GM21515 (cell line): Measurements from ENCODE around the gene KCTD5.

Experiments used
- ATAC-seq: cut with Tn5 transposase; IDR thresholded peaks from one replicate; pipeline ENCODE4 v1.9.1; 2021; ENCODE audit not compliant: unreplicated experiment

The KCTD5 gene

DNA sequence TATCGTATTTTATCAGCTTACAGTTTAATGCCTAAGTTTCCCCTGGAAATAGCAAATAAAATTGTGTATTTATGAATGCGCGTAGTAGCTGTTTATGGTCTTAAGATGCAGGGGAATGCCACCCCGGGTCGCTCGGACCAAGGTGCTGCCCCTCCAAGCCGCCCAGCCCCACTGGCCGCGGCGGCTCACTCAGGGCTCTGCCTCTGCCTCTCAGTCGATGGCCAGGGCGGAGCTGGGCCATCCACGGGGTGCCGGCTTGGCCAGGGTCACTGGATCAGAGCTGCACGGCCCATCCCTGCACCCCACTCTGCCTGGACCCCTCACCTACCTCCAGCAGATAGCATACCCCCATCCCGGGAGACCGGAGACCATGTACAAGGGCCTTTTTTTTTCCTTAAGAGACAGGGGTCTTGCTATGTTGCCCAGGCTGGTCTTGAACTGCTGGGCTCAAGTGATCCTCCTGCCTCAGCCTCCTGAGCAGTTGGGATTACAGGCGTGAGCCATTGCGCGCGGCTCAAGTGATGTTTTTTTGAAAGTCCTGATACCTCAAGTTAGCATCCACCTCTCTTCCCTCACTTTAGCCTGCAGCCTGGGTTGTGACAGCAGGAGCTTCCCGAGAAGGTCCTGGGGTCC, 26.7 kb downstream of the KCTD5 start:
- no peak for ATAC-seq

DNA sequence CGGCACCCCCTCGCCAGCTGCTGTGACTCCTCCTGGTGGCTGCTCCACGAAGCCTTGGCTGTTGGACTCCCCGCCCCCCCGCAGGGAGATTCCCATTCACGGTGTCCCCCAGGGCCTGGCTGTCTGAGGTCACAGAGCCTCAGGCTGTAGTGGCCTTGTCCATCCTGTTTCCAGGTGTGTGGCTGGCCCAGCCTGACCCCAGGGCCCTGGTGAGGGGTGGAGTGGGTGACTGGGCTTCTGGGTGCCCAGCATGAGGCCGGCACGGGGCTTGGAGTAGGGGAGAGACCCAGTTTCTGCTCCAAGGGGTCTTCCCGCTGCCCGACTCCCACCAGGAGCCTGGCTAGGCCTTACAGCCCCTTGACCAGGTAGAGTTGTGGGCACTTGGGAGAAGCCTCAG, 27.3 kb downstream of the KCTD5 start:
- ATAC-seq = no peak

DNA sequence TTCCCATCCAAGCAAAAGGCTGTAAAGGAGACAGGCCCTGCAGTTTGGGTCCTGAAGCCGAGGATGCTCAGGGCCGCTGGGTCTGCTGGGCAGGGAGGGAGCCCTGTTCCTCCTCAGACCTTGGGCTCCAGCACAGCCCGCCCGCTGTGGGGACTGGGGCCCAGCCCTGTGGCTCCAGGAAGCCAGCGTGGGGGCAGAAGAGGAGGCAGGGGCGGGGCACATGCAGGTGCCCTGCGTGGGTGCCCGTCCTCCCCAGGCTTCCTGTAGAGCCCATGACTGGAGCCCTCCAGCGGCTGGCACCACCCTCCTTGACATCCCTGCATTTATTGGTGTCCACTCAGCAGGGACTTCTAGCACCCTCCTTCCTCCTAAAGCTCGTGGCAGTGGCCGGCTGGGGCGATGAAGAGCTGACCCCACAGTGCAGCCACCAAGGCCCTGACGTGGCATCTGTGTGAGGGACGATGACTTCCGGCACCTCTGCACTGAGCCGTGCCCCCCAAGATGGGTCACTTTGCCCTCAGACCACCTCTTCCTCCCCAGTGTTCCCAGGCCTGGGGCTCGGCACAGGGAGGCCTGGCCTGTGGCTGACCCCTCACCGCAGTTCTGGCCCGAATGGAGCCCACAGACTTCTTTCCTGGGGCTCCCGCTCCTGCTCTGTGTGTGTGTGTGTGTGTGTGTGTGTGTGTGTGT, 27.8 kb downstream of the KCTD5 start:
- ATAC-seq = no peak

DNA sequence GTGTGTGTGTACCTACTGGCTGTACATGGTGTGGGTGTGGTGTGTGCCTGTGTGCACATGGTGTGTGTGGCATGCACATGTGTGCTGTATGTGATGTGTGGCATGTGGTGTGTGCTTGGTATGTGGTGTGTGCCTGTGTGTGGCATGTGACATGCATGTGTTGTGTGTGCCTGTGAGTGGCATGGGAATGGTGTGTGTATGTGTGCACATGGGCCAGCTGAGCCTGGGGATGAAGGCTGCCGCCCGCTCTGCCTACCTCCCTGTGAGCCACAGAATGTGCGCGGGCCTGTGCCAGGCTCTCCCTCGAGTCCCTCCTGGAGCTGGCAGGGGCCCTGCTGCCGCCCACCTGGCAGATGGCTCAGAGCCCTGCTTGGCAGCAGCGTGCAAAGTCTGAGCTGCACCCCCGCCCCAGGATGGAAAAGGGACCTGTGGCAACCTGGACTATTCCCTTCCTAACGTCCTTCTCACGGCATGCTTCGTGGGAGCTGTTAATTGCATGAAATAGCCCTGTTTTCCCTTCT, 28.4 kb downstream of the KCTD5 start:
- no peak for ATAC-seq

DNA sequence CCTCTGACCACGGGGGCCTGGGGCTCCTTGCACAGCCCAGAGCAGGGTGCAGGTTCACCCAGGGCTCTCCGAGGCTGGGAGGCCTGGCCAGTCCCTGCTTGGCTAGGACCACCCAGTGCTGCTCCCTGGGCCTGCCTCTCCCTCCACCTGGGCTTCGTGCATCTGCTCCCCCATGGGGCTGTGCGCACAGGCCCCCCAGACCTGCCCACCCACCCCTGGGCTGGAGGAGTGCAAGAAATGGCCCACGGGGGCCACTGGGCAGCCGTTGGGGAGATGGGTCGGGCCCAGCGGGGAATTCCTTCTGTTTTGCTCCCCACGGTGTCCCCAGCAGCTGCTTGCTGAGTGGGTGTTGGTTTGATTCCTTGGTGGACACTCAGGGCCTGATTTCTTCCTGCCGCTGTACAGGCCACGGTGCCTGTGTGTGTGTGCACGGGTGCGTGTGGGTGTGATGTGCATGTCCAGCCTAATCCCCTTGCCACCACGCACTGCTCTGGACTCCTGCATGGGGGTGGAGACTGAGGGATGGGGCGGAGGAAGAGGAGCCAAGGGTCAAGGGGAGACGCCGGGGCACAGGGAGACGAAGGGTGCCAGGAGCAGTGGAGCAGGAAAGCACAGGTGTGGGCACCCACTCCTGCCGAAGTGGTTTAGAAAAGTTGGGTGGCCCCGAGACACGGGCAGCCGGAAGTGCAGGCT, 29.2 kb downstream of the KCTD5 start:
- ATAC-seq = no peak

DNA sequence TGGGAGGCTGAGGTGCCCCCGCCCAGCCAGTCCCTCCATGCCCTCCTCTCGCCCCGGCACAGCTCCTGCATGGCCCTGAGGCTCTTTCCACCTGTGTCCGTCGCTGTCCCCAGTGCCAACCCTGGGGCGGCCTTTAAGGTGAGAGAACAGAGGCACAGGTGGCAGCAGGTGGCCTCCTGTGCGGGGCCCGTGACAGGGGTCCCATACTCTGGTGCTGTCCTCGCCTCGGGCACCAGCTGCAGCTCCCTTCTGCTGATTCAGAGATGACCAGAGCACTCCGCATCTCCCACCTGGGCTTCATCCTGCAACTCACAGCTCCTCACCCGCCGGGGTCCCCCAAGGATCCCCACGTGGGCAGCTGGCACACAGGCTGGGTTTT, 29.7 kb downstream of the KCTD5 start:
- no peak for ATAC-seq

DNA sequence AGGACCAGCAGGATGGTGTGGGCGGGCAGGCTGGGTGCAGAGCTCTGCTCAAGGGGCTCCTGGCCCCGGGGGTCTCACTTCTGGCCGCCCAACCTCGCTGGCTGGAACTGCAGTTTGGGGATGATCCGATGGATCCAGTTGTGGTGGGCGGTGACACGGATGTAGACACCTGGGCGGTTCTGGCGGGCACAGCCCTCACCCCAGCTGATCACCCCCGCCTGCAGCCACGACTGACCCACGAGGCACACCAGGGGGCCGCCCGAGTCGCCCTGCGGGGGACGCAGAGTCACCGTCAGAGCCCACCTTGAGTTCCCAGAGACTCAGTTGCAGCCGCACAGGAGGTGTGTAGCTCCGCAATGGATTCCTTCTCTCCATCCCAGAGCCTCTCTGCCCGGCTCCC, 30.2 kb downstream of the KCTD5 start:
- ATAC-seq = no peak

DNA sequence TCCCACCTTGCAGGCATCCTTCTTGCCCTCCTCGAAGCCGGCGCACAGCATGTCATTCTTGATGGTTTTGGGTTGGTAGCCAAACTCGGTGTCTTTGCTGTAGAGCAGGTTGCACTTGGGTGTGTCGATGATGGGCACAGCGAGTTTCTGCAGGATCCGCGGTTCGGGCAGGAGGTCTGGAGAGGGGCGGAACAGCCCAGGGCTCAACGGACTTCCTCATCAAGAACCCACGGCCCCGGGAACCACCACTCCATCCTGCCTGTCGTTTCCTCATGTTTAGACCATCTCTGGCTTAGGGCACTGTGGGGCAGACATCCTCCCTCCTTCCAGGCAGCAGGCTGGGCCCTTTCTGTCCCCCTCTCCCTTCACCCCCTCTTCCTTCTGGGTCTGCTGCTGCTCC, 31.2 kb downstream of the KCTD5 start:
- no peak for ATAC-seq

DNA sequence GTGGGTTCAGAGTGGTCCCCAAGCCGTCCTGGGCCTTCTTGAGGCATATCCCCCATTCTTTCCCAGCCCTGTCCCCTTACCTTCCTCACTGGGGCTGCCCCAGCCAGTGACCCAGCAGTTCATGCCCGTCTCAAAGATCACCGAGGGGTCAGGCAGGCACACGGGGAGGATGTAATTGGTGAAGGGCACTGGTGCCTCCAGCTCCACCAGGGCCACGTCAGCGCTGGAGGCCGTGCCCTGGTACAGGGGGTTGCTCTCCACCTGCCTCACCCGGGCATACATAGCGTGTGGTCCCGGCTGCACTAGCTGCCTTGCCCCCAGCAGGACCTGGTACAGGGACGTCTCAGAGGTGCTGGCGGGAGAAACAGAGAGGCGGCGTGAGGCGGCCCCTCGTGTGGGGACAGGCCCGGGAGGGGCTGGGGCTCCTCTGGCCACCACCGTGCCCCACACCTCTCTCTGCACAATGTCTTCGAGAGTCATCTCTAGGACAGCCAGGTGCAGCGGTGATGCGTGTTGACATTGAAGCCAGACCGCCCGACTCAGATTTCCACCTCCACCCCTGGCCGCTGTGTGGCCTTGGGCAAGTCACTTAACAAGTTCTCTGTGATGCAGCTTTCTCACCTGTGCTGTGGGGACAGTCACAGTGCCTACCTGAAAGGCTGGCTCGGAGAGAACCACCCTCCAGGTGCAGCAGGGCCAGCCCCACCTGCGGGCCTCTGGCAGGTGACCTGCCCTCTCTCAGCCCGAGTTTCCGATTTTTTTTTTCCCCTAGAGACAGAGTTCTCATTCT, 31.9 kb downstream of the KCTD5 start:
- no peak for ATAC-seq

DNA sequence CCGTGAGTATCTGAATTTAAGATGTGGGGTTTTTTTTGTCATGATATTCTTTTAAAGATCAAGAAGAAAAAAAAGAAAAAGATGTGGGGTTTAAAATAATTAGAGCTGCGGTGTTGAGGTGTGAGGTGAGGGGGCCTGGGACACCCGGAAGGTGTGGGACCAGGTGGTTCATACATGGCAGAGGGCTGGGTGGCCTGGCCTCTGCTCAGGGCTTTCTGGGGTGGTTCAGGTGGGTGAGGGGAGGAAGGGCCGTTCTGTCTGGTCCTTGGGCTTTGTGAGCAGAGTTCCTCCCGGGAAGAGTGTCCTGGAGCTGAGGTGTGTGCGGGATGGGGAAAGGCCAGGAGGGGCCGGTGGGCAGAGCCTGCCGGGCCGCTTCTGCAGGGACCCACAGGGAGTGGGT, 32.7 kb downstream of the KCTD5 start:
- ATAC-seq = no peak

DNA sequence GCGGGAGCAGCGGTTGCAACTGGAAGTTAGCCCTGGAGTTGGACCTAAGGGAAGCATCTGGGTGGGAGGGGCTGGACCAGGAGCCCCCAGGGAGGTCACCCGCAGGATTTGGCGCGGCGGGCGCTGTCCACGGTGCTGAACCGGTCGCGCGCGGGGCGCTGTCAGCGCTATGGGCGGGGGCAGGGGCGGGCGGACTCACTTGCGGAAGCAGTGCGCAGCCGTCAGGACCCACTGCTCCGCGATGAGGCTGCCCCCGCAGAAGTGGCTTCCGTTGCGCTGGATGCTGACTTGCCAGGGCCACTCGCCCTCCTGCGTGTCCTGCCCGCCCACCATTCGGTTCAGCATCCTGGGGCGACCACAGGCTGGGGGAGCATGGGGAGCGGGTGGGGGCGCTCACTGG, 33.2 kb downstream of the KCTD5 start:
- no peak for ATAC-seq

DNA sequence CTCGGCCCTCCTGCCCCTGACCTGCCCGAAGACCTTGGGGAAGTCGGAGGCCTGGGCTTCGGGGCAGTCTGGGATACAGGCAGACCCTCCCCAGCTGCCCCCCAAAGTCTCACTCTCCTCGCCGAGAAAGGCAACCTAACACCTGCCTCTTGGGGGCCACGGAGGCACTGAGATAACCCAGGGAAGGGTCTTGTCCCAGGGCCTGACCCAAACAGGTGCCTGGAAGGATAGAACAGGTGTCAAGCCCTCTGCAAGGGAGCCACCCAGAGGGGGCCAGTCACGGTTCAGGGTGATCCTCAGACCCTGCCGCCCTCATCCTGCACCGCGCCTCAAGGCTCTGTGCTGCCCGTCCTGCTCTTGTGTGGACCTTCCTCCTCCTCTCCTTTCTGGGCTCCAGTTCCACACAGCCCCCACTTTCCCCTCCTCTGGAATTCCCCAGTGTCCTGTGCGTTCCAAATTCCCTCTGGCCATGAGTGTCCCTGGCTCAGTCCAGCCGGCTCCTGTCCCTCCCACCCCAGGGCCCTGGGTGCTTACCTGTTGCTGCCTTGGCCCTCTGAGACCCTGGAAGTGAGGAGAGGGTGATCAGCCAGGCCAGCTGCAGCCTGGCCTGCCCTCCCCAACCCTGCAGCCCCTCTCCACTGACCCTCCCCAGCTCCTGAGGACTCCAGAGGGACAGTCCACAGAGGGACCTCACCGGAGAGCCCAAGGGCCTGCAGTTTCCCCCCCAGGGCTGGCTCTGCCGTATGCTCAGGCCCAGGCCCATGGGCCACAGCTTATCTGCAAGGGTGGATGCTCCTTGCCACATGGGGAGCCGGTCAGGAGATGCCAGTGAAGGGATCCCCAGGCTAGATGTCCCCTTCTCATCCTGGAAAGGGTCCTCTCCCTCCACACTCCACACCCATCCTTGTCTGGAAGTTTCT, 33.9 kb downstream of the KCTD5 start:
- no peak for ATAC-seq

DNA sequence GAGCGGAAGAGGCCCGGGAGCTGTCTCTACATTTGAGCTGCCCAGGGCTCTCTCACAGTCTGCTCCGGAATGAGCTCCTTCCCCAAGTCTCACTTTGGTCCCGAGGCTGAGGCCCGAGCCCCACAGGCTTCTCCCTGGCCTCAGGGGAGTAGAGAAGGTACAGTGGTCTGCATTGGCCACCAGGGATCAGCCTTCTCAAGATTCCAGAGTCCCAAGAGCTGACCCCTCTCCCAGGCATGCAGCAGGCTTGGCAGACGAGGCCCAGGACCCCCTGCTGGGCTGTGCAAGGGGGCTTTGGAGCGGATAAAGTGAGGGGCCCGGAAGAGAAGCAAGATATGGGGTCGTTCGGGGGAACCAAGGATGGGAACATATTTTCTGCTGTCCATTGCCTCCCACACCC, 34.6 kb downstream of the KCTD5 start:
- ATAC-seq = no peak

DNA sequence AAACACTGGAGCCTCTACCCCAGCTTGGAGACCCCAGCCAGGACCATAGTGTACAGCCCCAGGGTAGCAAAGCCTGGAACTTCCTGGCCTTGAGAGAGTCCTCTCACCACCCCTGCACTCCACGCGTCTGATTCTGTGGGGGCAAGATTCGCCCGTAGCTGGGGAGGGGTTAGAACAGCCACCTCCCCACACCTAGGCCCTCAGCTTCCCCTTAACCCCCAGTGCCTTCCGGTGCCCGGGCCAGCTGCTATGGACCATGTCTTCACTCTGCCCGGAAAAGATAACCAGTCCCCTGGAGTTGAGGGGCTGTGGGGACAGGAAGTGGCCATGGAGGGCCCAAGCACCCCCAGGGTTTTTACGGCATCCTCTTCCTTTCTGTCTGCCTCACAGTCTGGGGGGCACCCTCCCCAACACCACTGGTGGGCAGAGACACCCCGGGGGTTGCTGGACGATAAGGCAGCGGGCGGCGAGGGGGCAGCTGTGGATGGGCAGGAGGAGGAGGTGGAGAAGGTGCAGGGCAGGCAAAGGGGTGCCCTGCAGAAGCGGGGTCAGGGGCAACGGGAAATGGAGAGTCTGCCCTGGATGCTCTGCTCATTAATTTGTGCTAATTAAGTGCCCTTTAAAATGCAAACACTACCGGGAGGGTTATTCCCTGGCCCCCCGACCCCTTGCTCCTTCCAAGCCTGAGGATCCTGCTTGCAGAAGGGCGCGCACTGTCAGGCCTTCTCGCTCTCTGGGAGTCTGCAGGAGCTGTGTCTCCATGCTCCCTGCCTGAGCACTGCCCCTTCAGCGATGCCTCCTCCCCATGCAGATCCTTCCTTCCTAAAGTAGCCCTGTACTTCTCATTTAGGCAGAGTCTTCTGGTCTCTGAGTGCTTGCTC, 35.3 kb downstream of the KCTD5 start:
- ATAC-seq = no peak

DNA sequence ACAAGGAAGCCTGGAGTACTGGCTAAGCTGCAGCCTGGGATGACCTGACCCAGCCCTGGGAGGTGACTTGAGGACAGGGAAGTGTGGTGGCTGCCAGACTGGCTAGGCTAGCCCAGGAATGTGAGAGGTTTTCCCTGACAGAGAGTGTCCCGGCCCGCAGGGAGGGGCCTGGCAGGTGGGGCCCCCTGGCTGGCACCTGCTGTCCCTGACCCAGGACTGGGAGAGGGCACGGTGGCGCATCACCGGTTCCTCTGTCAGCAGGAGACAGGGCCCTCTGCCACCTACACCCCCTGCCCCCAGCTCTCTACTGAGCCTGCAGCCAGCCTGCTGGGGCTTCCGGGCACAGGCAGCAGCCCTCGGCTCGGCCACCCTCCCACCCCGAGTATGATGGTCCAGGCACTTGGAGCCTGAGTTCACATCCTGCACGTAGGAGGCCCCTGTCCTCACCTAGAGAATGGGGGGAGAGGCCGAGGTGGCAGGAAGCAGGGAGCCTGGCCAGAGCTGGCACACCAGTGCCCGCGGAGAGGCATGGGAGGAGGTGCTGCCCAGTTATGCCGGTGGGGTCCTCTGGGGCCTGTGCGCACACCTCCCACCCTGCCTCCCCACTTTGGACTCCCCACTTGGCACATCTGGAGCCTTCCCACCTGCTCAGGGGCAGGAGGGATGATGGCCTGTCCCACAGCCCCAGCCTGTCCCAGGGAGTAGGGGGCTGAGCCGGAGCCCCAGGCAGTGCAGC, 37.2 kb downstream of the KCTD5 start:
- ATAC-seq = no peak

DNA sequence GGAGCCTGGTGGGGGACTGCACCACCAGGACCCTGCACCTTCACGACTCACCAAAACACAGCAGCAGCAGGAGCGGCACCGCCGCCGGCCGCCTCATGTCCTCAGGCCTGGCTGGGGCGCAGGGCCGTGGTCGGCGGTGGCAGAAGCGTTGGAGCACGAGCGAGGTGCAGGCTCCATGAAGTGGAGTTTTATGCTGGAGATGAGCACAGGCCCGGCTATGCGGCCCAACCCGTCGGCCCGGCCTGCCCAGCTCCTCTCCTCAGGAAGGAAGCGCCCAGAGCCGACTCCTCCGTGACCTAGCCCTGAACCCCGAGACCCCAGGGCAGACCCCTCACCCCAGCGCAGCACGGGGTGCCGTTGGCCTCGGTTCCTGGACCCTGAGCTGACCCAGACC, 37.7 kb downstream of the KCTD5 start, which contains the start of gene PRSS27:
TSS of gene PRSS27 (minus strand) at position 161 of the 394 bp plus-strand sequence. CDS start at position 97, 64 bp downstream.
- ATAC-seq = no peak

DNA sequence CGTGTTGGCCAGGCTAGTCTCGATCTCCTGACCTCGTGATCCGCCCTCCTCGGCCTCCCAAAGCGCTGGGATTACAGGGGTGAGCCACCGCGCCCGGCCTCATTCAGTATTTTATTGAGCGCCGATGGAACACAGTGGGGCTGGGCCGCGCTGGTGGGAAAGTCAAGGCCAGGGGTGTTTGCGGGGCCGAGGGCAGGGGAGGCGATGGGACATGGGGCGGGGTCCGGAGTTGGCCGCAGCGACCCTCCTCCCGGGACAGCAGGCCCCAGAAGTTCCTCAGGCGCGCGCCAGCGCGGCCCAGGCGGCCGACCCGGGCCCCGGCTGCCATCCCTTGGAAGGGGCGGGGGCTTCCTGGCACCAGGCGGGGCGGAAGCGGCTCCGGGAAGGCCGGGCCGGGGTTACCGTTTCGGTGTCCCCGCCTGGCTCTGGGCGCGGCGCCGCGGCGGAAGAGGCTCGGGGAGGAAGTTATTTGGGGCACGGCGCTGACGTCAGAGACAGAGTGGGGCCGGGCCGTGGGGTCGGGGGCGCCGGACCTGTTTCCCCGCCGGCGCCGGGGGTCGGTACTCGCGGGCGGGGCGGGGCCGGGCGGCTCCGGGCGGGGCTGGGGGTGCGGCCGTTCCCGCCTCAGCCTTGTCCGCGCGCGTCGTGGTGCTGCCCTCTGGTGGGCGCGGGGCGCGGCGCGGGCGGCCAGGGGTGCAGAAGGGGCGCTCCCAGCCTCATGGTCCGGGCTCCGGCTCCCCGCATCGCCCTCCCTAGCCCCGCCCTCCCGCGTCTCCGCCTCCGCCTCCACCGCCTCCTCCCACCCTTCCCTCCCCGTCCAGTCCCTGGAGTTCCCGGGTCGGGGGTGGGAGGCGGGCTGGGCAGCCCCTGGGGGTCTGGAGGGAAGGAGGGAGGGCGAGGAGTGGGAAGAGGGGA, 38.7 kb downstream of the KCTD5 start:
- ATAC-seq = peak; percentile 73
